Measurements from ENCODE around the gene STX8.
A peak's percentile ranks its signal among the peaks of the same experiment; 100 is the strongest.
"Not testable (repeated sequence)": the region's sequence is repeated elsewhere in the genome, so short reads cannot be mapped to it uniquely, and the experiment has no call there.

STX8 gene

DNA sequence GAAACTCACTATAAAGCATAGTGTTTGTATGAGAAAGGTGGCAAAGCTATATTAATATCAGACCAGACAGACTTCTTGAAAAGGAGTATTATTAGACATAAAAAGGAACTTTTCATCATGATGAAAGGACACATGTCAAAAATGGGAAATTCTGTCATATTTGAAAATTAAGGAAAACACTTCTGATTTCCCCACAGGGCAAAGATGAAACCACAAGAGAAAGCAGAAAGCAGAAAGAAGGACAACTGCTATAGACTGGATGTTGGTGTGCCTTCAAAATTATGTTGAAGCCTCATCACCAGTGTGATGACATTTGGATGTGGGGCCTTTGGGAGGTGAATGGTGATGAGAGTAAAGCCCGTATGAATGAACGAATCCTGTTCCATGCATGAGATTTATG lies 193.0 kb downstream of the STX8 start:
- no peak for DNase-seq

DNA sequence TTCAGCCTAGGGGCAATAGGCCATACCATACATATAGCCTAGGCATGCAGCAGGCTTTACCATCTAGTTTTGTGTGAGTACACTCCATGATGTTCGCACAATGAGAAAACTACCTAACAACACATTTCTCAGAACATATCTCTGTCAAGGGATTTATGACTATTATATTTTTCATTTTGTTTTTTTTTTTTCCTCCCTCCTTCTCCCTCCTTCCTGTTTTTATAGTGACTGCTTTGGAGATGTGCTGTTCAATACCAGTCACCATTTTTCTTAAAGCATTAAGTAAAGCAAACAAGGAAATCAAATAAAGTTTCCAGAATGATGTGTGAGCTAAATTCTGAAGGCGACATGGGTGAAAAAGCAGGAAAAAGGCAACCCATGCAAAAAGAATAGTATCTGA lies 194.6 kb downstream of the STX8 start:
- DNase-seq: no peak

DNA sequence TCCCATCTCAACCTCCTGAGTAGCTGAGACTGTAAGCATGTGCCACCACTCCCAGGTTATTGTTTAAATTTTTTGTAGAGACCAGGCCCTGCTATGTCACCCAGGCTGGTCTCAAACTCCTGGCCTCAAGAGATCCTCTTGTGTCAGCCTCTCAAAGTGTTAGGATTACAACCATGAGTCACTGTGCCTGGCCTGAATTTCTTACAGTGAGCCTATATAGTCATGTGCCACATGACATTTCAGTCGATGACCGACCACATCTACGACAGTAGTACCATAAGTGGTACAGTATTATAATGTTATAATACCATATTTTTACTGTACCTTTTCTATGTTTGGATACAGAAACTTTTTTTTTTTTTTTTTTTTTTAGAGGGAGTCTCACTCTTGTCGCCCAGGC lies 195.3 kb downstream of the STX8 start:
- no peak for DNase-seq

- DNase-seq: not testable (repeated sequence)
Measured at GRCh38 chr17:9376177-9376576, 199.4 kb downstream of the STX8 start.

DNA sequence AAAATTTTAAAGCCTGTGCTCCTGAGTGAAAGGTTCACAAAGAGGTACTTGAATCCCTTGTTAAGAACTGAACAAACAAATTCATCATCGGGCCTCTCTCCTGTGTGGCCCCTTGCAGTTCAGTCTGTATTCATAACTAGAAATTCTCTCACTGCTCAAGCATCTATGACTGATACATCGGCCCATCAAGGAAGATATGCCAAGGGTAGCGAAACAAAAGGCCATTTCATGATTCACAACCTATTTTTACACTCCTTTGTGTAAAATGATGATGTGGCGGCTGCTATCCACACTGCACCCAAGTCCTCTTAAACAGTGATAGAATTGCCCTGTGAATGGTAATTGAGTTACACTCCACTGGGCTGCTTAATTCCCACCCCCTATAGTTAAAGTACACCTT lies 204.6 kb downstream of the STX8 start:
- peak; percentile 32 for DNase-seq

- peak; percentile 40 for DNase-seq
Measured at GRCh38 chr17:9370467-9370866, 205.2 kb downstream of the STX8 start.

GRCh38 chr17:9368631-9369030 lies 207.0 kb downstream of the STX8 start:
- DNase-seq: peak; percentile 71

GRCh38 chr17:9367156-9367555 lies 208.5 kb downstream of the STX8 start:
- DNase-seq: peak; percentile 41

DNA sequence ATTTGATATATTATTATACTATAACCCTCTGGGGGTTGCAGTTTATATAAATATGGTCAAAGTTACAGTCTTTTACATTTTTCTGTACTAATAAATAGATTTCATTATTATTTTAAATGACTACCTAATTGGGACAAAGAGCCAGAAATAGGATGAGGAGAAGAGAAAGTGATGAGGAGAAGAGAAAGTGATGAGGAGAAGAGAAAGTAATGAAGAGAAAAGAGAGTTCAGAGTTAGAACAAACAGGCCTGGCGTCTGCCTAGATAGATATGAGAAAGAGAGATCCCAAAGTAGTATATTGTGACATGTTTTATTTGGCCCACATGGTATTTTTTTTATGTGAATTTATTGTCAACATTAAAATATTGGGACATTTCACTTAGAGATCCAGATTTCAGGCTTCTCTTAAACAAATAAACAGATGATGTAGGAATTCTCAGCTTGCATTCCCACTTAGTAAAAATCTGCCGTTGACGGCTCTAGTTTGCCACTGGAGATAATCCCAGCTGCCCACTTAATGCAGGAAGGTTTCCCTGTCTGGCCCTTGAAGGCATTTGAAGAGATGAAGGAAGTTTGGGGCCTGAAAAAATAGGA lies 210.7 kb downstream of the STX8 start:
- DNase-seq: peak; percentile 34

GRCh38 chr17:9363440-9364350 lies 211.9 kb downstream of the STX8 start:
- peak; percentile 28 for DNase-seq

DNA sequence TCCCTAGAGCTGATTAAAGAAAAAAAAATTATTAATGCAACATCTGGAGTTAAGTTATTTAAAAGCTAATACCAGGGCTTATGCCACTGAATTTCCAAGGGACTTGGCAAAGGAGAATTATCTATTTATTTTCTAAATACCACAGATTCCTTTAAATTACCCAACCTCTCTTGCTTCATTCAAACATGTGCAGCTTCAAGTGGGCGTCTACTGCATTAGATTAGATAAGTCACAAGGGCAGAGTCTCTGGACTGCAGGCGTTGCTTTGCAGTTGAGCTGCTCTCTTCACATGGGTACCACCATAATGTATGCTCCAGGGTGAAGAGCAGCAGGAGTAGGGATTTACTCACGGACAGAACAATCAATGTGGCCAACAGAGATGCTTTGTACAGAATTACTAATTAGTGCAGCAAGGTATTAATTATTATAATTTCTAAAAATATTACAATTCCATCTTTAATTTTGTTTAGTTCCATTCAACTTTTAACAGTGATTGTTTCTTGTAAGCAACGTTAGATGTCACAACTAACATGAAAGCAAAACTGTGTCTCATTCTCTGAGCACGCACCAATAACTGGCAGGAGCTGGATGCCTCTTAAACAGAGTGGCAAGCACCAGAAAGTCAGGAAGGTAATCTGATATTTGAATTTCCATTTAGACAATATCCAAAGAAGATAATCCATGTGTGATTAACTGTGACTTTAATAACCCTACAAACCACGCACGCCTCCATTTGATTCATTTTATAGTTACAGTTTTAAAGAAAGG lies 214.2 kb downstream of the STX8 start:
- DNase-seq: no peak

GRCh38 chr17:9360677-9361081 lies 214.9 kb downstream of the STX8 start:
- peak; percentile 77 for DNase-seq

- no peak for DNase-seq
Measured at GRCh38 chr17:9356488-9356911, 219.1 kb downstream of the STX8 start.

GRCh38 chr17:9355846-9356245 lies 219.8 kb downstream of the STX8 start:
- DNase-seq: no peak

GRCh38 chr17:9355231-9355630 lies 220.4 kb downstream of the STX8 start:
- DNase-seq: not testable (repeated sequence)

GRCh38 chr17:9350080-9350479 lies 225.5 kb downstream of the STX8 start:
- DNase-seq: no peak

DNA sequence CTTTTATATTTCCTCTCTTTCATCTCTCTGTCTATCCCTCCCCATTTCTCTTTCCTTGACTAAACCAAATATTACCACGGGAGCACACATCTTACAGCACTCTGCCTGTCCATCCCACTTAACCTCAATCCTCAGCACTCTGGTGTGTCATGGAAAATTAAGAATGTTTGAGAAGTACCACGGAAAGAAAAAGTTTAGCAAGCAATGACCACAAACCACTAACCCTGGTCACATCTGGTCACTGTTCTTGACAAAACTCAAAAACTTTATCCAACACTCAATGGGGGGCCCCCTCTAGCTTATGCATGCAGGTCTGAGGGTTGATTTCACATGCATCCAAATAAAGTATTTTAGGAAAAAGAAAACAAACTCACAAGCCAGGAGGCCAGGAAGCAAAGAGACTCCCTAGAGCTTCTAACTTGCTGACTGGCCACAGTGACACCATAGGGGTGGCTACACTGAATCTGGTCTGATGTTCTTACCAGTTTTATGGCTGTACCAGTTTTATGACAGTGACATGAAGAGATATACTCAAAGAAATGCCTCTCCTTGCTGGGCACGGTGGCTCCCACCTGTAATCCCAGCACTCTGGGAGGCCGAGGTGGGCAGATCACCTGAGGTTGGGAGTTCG lies 229.2 kb downstream of the STX8 start:
- no peak for DNase-seq

- peak; percentile 77 for DNase-seq
Measured at GRCh38 chr17:9343516-9343915, 232.1 kb downstream of the STX8 start.

GRCh38 chr17:9342225-9342624 lies 233.4 kb downstream of the STX8 start:
- peak; percentile 66 for DNase-seq

GRCh38 chr17:9339958-9340357 lies 235.7 kb downstream of the STX8 start:
- no peak for DNase-seq

GRCh38 chr17:9339482-9339881 lies 236.1 kb downstream of the STX8 start:
- DNase-seq: not testable (repeated sequence)

DNA sequence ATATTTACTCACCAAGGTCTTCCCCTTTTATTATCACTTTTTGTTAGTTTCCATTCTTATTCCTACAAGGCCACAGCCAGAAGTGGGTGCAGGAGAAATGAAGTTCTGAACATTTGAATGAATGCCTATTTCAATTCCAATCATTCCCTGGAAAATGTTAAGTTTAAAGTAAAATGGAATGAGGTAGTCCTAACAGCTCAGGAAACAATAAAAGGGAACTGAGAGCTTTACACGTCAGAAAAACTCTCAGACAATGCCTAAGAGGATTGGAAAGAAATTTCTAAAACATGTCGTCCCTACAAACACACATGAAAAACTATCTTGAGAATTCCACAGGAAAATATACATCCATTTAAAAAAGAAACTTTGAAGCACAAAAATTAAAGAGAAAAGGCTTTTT lies 238.8 kb downstream of the STX8 start:
- no peak for DNase-seq
